ENCODE results near the gene RGS12. TPM values are rescaled to one million over a fixed set of nuclear protein-coding genes. Genes with fewer than 3 reads are reported as not detected.

Gene RGS12
- total RNA-seq, 1 donor from 2014 or later, result 34.2 TPM

GRCh38 chr4:3339577-3339976 lies 46.8 kb downstream of the RGS12 start:
- Histone ChIP-seq H3K4me3 (ENCODE audit: low read depth, low read length) (no peak overlapping the region), H3K36me3 (ENCODE audit: control insufficient read depth, insufficient read depth, low read length) (no peaks in the 10 kb centered on the region), H3K27me3 (ENCODE audit: control insufficient read depth, insufficient read depth, low read length) (no peaks in the 10 kb centered on the region)
- DNase-seq (ENCODE audit: low read depth) (no peak), FAIRE-seq (no peak)
- TF ChIP-seq CTCF (IDR thresholded peaks at IDR 0.05; ENCODE audit: insufficient read depth, low read length, severe bottlenecking), result no peak

DNA sequence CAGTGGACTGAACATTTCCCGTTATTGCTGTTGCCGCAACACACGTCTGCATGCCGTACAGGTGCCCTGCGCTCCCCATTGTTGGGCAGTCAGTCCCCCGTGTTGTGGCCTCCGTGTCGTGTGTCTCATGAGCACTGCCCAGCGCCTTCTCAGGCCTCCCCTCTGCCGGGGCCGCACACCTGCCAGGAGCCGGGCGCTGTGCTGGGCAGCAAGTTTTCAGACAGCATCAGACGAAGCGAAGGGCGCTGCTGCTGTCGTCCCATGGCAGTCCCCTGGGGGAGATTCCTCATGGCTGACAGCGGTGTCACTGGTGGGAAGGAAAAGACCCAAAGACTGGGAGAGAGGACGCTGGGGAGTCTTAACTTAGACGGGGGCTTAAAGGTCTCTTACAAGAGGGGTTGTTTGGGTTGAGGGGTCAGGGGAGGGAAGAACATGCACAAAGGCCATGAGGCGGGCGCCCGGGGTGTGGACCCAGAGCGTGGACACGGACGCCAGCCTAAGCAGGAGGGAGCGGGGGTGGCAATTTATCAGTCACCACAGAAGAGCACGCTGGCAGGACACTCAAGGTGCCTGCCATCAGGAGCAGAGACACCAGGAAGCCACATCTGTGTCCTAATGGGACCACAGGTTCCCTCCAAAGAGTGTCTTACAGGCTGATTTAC lies 47.3 kb downstream of the RGS12 start:
- Histone ChIP-seq H3K36me3 (ENCODE audit: control insufficient read depth, insufficient read depth, low read length) (no peaks in the 10 kb centered on the region), H3K4me3 (ENCODE audit: low read depth, low read length) (no peak overlapping the region), H3K27me3 (ENCODE audit: control insufficient read depth, insufficient read depth, low read length) (no peaks in the 10 kb centered on the region)
- no peak for FAIRE-seq
- TF ChIP-seq CTCF (IDR thresholded peaks at IDR 0.05; ENCODE audit: insufficient read depth, low read length, severe bottlenecking), result no peak
- no peak for DNase-seq (ENCODE audit: low read depth)

- DNase-seq (ENCODE audit: low read depth) (peak; percentile 20), FAIRE-seq (no peak)
- H3K36me3 ChIP-seq (ENCODE audit: control insufficient read depth, insufficient read depth, low read length), result no peaks in the 10 kb centered on the region
- H3K4me3 ChIP-seq (ENCODE audit: low read depth, low read length), result no peak overlapping the region
- no peaks in the 10 kb centered on the region for H3K27me3 ChIP-seq (ENCODE audit: control insufficient read depth, insufficient read depth, low read length)
- TF ChIP-seq CTCF (IDR thresholded peaks at IDR 0.05; ENCODE audit: insufficient read depth, low read length, severe bottlenecking), result peak; percentile 68
These were observed 47.9 kb downstream of the RGS12 start for GRCh38 chr4:3340700-3341083.

- FAIRE-seq (no peak), DNase-seq (ENCODE audit: low read depth) (no peak)
- H3K27me3 ChIP-seq (ENCODE audit: control insufficient read depth, insufficient read depth, low read length), result no peaks in the 10 kb centered on the region
- TF ChIP-seq CTCF (IDR thresholded peaks at IDR 0.05; ENCODE audit: insufficient read depth, low read length, severe bottlenecking), result no peak
- H3K36me3 ChIP-seq (ENCODE audit: control insufficient read depth, insufficient read depth, low read length), result no peaks in the 10 kb centered on the region
- H3K4me3 ChIP-seq (ENCODE audit: low read depth, low read length), result no peak overlapping the region
These were observed 48.9 kb downstream of the RGS12 start for GRCh38 chr4:3341760-3342159.

GRCh38 chr4:3342182-3342854 lies 49.5 kb downstream of the RGS12 start:
- DNase-seq (ENCODE audit: low read depth), result peak; percentile 34
- no peak for TF ChIP-seq CTCF (IDR thresholded peaks at IDR 0.05; ENCODE audit: insufficient read depth, low read length, severe bottlenecking)
- no peaks in the 10 kb centered on the region for H3K27me3 ChIP-seq (ENCODE audit: control insufficient read depth, insufficient read depth, low read length)
- no peak overlapping the region for H3K4me3 ChIP-seq (ENCODE audit: low read depth, low read length)
- H3K36me3 ChIP-seq (ENCODE audit: control insufficient read depth, insufficient read depth, low read length), result no peaks in the 10 kb centered on the region
- no peak for FAIRE-seq

Other genes with a start within 250 kb of the RGS12 start
- gene HTT-AS, start 218.5 kb upstream of the RGS12 start, total RNA-seq, result not detected in 2 replicates
- gene HTT, start 218.3 kb upstream of the RGS12 start, total RNA-seq, result 24.0 and 28.4 TPM in 2 replicates
- gene MSANTD1, start 43.9 kb upstream of the RGS12 start, total RNA-seq, result 0.26 and 0.64 TPM in 2 replicates
- not detected in 2 replicates for gene HGFAC, start 148.9 kb downstream of the RGS12 start, total RNA-seq
- 1.0 and 4.2 TPM in 2 replicates for gene DOK7, start 170.3 kb downstream of the RGS12 start, total RNA-seq
- gene LRPAP1, start 239.4 kb downstream of the RGS12 start, total RNA-seq, result 53.7 and 106 TPM in 2 replicates

Data from bronchial epithelial cell (primary cell).